GM12874 (cell line): ENCODE data around the gene ERBB3.

Source experiments
- CTCF ChIP-seq: IDR thresholded peaks from 2 replicates; pipeline ENCODE4 v1.5.1; 2011; ENCODE audit warnings: low read depth, mild to moderate bottlenecking, control low read depth, low read length, moderate library complexity; ENCODE audit not compliant: insufficient read depth

ERBB3 gene

GRCh38 chr12:56151672-56152131, 71.7 kb downstream of the ERBB3 start:
- peak; percentile 52 for TF ChIP-seq CTCF

GRCh38 chr12:56152132-56152755, 72.3 kb downstream of the ERBB3 start, which contains the start of gene MYL6B:
TSS of gene MYL6B (plus strand) at chr12:56152587. CDS start at chr12:56153919, 1,332 bp downstream.
- TF ChIP-seq CTCF, result no peak
